ENCODE results near the gene STRA8.
A peak's percentile ranks its signal among the peaks of the same experiment; 100 is the strongest.
"Not testable (repeated sequence)": the region's sequence is repeated elsewhere in the genome, so short reads cannot be mapped to it uniquely, and the experiment has no call there.

STRA8 gene

DNA sequence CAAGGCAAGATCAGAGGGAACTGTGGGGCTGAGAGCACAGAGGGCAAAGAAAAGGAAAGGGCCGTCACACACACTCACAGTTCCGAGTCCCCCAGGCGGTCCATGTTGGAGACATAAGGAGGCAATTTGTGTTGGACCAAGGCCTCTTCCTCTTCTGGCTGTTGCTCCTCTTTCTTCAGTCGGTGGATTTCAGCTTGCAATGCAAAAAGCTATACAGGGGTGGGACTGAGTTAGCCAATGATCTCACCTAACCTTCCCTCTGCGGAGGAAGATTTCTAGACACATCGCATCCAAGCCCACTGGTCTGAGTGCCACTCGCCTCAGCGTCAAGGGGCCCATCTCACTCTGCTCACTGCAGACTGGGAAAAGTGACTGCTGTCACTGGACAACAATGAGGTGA is 27.8 kb upstream of the STRA8 start:
- DNase-seq = no peak

GRCh38 chr7:135206941-135207391 is 26.7 kb upstream of the STRA8 start:
- DNase-seq = no peak

DNA sequence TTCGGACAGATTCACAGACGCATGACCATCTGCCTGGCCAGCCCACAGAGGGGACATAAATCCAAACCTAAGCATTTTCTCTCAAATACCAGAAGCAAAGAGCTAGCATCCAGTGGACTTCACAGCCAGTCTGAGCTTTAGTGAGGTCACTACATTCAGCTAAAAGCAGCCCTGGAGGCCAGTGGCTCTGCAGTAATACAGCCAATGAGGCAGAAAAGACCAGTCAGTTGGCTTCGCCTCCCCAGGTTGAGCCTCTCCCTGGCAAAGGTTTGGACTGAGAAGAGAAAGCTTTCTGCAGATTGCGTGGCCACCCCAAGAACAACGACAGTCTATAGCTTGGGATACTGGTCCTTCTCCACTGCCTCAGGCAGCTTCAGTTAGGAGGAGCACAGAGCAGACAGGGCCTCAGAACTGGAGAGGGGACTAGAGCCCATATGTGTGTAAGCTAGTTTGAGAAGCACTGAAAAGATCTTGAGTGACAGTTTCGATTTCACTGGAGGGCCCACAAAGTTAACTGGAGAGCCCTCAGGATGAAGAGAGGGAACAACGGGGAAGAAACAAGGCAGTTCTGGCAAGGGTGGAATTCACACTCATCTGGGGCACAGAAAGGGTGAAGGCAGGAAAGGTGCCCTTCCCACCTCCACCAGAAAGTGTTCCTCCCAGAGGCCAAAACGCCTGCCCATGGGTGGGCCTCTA is 26.1 kb upstream of the STRA8 start:
- DNase-seq = no peak

- DNase-seq = no peak
These were observed 25.4 kb upstream of the STRA8 start for GRCh38 chr7:135208102-135208793.

GRCh38 chr7:135209225-135209834 is 24.3 kb upstream of the STRA8 start:
- no peak for DNase-seq

DNA sequence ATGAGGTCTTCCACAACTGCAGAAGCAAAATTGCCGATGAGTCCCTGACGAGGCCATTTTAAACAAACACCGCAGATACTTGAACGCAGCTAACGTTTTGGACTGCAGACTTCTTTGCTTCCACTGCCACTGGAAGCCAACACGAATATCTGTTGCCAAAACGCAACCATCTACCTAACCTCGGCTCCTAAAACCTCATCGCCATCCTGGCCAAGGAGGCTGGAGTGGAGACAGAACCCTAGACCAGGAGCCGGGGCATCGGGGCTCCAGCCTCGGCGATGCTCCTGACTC is 22.8 kb upstream of the STRA8 start:
- peak in 1 of 14 donors; percentile 55 for DNase-seq

- DNase-seq = peak; percentile 54 to 97 (median 94)
These were observed 22.3 kb upstream of the STRA8 start, which contains the start of gene WDR91 for GRCh38 chr7:135211179-135211945. WDR91 (minus strand) TSS chr7:135211526; CDS start chr7:135211502, 24 bp downstream.

DNA sequence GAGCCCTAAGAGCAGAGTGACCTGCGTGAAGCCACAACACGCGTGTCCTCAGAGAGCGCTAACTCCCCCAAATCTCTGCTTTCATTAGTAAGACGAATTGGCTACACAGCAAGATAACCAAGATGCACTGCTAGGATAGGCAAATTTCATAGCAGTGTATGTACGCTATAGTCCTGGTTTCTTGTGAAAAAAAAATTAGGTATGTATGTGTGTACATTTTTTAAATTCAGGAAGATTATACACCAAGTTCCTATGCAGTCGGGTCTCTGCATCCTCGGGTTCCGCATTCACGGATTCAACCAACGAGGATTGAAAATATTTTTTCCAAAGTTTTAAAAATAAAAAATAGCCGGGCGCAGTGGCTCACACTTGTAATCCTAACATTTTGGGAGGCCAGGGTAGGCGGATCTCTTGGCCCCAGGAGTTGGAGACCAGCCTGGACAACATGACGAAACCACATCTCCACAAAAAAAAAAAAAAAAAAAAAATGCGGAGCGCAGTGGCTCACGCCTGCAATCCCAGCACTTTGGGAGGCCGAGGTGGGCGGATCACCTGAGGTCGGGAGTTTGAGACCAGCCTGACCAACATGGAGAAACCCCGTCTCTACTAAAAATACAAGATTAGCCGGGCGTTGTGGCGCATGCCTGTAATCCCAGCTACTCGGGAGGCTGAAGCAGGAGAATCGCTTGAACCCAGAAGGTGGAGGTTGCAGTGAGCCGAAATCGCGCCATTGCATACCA is 21.5 kb upstream of the STRA8 start:
- peak in 1 of 14 donors; percentile 60 for DNase-seq

DNA sequence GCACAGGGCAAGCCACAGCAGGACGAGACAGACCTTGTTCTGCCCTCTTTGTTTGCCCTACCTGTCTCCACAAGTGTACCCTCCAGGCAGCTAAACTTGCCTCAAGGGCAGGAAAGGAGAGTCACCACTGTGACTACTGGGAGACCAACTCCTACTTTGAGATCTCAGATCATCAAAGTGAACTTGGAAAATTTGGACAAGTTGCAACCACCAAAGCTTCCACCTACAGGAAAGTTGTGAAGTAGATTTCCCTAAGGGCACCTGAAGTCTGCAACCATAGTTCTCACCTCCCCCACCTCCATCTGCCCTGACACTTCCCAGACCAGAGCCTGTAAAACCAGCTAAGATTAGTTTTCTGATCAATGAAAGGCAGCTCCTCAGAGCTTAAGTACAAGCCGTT is 19.8 kb upstream of the STRA8 start:
- DNase-seq = no peak

DNA sequence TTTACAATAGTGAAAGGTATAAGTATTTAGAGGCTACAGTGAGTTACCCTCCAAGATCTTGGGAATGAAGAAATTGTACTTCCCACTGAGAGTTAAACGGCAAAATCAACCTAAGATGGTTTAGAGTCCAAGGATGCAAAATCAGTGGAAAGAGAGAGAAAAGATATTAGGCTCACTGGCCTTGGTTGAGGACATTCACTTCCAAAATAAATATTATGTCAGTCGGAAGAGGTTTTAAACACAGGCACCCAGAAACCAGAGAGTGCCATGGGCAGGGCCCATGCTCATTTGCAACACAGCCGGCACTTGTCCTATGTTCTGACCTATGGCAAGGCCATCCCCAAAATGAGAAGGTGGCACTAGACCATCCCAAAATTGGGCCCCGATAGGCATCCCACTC is 18.5 kb upstream of the STRA8 start:
- no peak for DNase-seq

DNA sequence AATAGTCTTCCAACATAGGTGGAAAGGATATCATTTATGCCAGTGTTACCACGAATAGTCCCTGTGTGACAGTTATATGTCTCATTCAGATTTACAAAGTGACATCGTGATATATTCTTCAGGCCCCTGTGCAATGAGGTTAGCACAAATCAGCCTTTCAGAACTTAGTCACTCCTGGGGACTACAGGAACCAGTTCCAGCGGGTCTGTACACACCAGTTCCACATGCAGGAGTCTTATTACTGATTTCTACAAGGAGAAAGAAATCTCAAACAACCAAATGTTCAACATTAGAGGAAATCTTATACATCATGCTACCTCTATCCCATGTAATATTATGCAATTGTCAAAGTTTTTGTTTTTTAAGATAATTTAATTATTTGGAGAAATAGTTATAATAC is 17.9 kb upstream of the STRA8 start:
- no peak for DNase-seq

- DNase-seq = no peak
These were observed 15.8 kb upstream of the STRA8 start for GRCh38 chr7:135217645-135218509.

- DNase-seq = no peak
These were observed 9.6 kb upstream of the STRA8 start for GRCh38 chr7:135224027-135224426.

DNA sequence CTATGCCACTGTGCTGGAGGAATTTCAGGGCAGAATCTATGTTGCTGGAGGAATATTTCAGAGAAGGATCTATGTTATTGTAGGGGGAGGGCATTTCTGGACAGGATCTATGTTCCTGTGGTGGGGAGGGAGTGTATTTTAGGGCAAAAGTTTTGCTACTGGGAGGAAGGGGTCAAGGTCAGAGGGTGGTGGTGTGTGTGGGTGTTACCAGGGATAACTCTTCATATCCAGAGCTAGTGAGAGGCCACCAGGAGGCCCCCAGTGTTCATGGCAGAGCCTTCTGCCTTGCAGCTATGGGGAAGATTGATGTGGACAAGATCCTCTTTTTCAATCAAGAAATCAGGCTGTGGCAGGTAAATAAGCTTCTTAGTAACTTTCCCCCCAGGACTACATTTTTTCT is 2.0 kb upstream of the STRA8 start:
- DNase-seq = no peak

GRCh38 chr7:135232087-135232486 is 1.6 kb upstream of the STRA8 start:
- no peak for DNase-seq

- DNase-seq = no peak
These were observed 918 bp upstream of the STRA8 start for GRCh38 chr7:135232720-135233119.

- DNase-seq = not testable (repeated sequence)
These were observed 457 bp downstream of the STRA8 start for GRCh38 chr7:135234095-135234494.

DNA sequence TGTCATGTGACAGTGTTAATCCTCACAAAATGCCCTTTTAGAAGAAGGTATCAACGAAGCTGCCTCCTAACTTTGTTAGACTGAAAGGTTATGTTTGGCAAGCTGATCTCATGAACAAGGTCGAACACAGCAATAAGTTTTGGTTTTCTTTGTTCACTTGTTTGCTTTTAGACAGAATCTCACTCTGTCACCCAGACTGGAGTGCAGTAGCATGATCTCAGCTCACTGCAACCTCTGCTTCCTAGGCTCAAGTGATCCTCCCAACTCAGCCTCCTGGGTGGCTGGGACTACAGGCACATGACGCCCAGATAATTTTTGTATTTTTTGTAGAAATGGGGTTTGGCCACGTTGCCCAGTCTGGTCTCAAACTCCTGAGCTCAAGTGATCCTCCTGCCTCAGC is 1.1 kb downstream of the STRA8 start:
- no peak for DNase-seq

DNA sequence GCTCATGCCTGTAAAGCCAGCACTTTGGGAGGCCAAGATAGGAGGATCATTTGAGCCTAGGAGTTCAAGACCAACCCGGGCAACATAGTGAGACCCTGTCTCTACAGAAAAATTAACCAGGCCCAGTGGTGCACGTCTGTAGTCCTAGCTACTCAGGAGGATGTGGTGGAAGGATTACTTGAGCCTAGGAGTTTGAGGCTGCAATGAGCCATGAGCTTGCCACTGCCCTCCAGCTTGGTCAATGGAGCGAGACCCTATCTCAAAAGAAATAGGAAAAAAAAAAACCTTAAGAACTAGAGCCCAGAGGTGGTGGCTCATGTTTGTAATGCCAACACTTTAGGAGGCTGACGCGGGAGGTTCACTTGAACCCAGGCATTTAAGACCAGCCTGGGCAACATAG is 2.2 kb downstream of the STRA8 start:
- DNase-seq = no peak

DNA sequence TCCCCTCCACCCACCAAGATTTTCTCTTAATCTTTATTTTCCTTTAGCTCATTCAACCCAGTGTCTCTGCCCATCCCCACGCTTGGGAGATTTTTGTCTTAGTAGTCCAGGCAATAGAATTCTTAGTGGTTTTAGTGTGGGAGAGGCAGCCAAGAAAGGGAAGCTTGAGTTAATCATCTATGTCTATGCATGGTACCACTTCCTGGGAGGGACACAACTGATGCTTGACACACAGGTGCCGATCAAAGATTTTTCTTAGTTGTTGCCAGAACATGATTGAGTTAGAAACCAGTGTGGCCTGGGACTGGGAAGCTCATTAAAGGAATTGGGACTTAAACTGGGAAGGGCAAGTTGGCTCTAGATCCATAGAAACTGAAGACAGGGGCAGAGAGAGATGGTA is 3.1 kb downstream of the STRA8 start:
- no peak for DNase-seq

- DNase-seq = no peak
These were observed 4.6 kb downstream of the STRA8 start for GRCh38 chr7:135238112-135238744.
